Measurements from ENCODE around the gene KIF5B.

KIF5B gene

DNA sequence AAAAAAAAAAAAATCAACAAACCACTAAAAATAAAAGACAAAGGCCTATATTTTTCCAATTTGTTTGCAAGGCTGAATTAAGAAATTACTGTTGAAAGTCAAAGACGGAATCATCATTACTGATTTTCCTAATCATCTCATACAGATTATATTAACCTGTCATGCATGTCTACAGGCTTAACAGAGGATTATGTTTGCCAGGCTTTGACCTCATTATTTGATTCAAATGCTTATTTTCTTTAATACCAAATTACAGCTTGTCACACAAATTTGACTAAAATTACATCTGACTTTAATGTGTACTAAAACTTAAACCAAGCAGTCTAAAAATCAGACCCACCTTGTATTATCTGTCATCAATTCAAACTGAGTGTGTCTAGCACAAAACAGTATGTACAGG, 21.2 kb downstream of the KIF5B start:
- Histone ChIP-seq H3K9me3 (ENCODE audit: low read length) (no peaks in the 10 kb centered on the region), H3K36me3 (ENCODE audit: insufficient read depth, low read length) (peaks cover 98% of the 10 kb centered on the region), H3K27me3 (ENCODE audit: insufficient read depth, low read length) (no peaks in the 10 kb centered on the region), H3K4me2 (ENCODE audit: low read length) (no peak overlapping the region), H3K9ac (ENCODE audit: low read length) (no peak overlapping the region), H3K9me2 (ENCODE audit: low read depth, low read length) (no peaks in the 10 kb centered on the region), H3K4me3 (ENCODE audit: low read depth, low read length, poor library complexity, severe bottlenecking) (no peak overlapping the region), H2AFZ (ENCODE audit: low read length) (no peak overlapping the region), H3K79me2 (ENCODE audit: insufficient read depth, low read length) (peaks cover 16% of the 10 kb centered on the region), H3F3A (ENCODE audit: insufficient read depth, low read length) (0 out of 2 replicates have a peak, but pooled peaks cover 6% of the 10 kb centered on the region), H3K27ac (ENCODE audit: low read depth, low read length, poor library complexity, severe bottlenecking) (no peak overlapping the region), H3K4me1 (ENCODE audit: insufficient read depth, low read length, severe bottlenecking) (no peaks in the 10 kb centered on the region), H4K20me1 (ENCODE audit: insufficient read depth, low read length) (no peaks in the 10 kb centered on the region)
- TF ChIP-seq, protein P1, sequence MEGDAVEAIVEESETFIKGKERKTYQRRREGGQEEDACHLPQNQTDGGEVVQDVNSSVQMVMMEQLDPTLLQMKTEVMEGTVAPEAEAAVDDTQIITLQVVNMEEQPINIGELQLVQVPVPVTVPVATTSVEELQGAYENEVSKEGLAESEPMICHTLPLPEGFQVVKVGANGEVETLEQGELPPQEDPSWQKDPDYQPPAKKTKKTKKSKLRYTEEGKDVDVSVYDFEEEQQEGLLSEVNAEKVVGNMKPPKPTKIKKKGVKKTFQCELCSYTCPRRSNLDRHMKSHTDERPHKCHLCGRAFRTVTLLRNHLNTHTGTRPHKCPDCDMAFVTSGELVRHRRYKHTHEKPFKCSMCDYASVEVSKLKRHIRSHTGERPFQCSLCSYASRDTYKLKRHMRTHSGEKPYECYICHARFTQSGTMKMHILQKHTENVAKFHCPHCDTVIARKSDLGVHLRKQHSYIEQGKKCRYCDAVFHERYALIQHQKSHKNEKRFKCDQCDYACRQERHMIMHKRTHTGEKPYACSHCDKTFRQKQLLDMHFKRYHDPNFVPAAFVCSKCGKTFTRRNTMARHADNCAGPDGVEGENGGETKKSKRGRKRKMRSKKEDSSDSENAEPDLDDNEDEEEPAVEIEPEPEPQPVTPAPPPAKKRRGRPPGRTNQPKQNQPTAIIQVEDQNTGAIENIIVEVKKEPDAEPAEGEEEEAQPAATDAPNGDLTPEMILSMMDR (IDR thresholded peaks at IDR 0.05; ENCODE audit: low read length), result no peak
- TF ChIP-seq EZH2 (IDR thresholded peaks at IDR 0.05; ENCODE audit: borderline replicate concordance, low read length), result no peak

DNA sequence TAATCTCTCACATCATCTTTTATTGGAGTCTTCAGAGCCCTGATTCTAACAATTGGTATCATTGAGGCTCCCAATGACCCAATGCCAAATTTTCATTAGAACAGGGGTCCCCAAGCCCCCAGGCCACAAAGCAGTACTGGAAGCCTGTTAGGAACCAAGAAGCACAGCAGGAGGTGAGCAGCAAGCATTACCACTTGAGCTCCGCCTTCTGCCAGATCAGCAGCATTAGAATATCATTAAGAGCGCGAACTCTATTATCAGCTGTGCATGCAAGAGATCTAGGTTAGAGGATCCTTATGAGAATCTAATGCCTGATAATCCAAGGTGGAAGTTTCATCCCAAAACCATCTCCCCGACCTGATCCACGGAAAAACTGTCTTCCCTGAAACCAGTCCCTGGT, 23.1 kb downstream of the KIF5B start:
- H3K27me3 ChIP-seq (ENCODE audit: insufficient read depth, low read length), result no peaks in the 10 kb centered on the region
- H2AFZ ChIP-seq (ENCODE audit: low read length), result no peak overlapping the region
- H3K4me1 ChIP-seq (ENCODE audit: insufficient read depth, low read length, severe bottlenecking), result no peaks in the 10 kb centered on the region
- no peak overlapping the region for H3K4me3 ChIP-seq (ENCODE audit: low read depth, low read length, poor library complexity, severe bottlenecking)
- no peak overlapping the region for H3K27ac ChIP-seq (ENCODE audit: low read depth, low read length, poor library complexity, severe bottlenecking)
- no peaks in the 10 kb centered on the region for H3K9me2 ChIP-seq (ENCODE audit: low read depth, low read length)
- no peak for TF ChIP-seq EZH2 (IDR thresholded peaks at IDR 0.05; ENCODE audit: borderline replicate concordance, low read length)
- TF ChIP-seq, protein P1 (IDR thresholded peaks at IDR 0.05; ENCODE audit: low read length), result no peak
- peaks cover 98% of the 10 kb centered on the region for H3K36me3 ChIP-seq (ENCODE audit: insufficient read depth, low read length)
- no peaks in the 10 kb centered on the region for H3K79me2 ChIP-seq (ENCODE audit: insufficient read depth, low read length)
- no peak overlapping the region for H3K4me2 ChIP-seq (ENCODE audit: low read length)
- H3K9ac ChIP-seq (ENCODE audit: low read length), result no peak overlapping the region
- no peaks in the 10 kb centered on the region for H3K9me3 ChIP-seq (ENCODE audit: low read length)
- H3F3A ChIP-seq (ENCODE audit: insufficient read depth, low read length), result 0 out of 2 replicates have a peak, but pooled peaks cover 6% of the 10 kb centered on the region
- no peaks in the 10 kb centered on the region for H4K20me1 ChIP-seq (ENCODE audit: insufficient read depth, low read length)

DNA sequence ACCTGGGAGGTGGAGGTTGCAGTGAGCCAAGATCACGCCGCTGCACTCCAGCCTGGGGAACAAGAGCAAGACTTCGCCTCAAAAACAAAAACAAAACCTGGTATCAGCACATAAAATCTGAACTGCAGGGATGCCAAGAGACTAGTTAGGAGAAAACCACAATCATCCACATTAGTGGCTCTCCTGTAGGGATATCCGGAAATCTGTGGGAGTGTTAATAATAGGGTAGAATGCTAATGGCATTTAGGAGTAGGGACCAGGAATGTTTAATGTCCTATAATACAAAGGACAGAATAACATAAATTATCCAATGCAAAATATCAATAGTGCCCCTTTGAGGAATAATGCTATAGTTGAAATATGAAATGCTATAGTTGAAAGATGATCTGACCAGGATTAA, 24.3 kb downstream of the KIF5B start:
- H3K36me3 ChIP-seq (ENCODE audit: insufficient read depth, low read length), result peaks cover 99% of the 10 kb centered on the region
- H3K4me1 ChIP-seq (ENCODE audit: insufficient read depth, low read length, severe bottlenecking), result no peaks in the 10 kb centered on the region
- no peaks in the 10 kb centered on the region for H3K9me3 ChIP-seq (ENCODE audit: low read length)
- H3K4me2 ChIP-seq (ENCODE audit: low read length), result no peak overlapping the region
- H3K4me3 ChIP-seq (ENCODE audit: low read depth, low read length, poor library complexity, severe bottlenecking), result no peak overlapping the region
- H3K27ac ChIP-seq (ENCODE audit: low read depth, low read length, poor library complexity, severe bottlenecking), result no peak overlapping the region
- 0 out of 2 replicates have a peak, but pooled peaks cover 6% of the 10 kb centered on the region for H3F3A ChIP-seq (ENCODE audit: insufficient read depth, low read length)
- H3K9ac ChIP-seq (ENCODE audit: low read length), result no peak overlapping the region
- no peak for TF ChIP-seq EZH2 (IDR thresholded peaks at IDR 0.05; ENCODE audit: borderline replicate concordance, low read length)
- TF ChIP-seq, protein P1 (IDR thresholded peaks at IDR 0.05; ENCODE audit: low read length), result no peak
- no peaks in the 10 kb centered on the region for H3K27me3 ChIP-seq (ENCODE audit: insufficient read depth, low read length)
- H3K9me2 ChIP-seq (ENCODE audit: low read depth, low read length), result no peaks in the 10 kb centered on the region
- H3K79me2 ChIP-seq (ENCODE audit: insufficient read depth, low read length), result 0 out of 2 replicates have a peak, but pooled peaks cover under 1% of the 10 kb centered on the region
- H2AFZ ChIP-seq (ENCODE audit: low read length), result no peak overlapping the region
- no peaks in the 10 kb centered on the region for H4K20me1 ChIP-seq (ENCODE audit: insufficient read depth, low read length)

Measured in OCI-LY1 (cell line).